Raji (cell line): ENCODE measurements around the gene ZNF20.
A peak's percentile ranks its signal among the peaks of the same experiment; 100 is the strongest.

Experiments used
- POLR2A ChIP-seq: IDR thresholded peaks from 2 replicates; pipeline ENCODE4 v1.6.1; 2011; ENCODE audit warnings: low read depth, low read length, control low read depth; ENCODE audit not compliant: insufficient read depth

Gene ZNF20

GRCh38 chr19:12137221-12137940 is 2.8 kb downstream of the ZNF20 start:
- TF ChIP-seq POLR2A, result no peak

DNA sequence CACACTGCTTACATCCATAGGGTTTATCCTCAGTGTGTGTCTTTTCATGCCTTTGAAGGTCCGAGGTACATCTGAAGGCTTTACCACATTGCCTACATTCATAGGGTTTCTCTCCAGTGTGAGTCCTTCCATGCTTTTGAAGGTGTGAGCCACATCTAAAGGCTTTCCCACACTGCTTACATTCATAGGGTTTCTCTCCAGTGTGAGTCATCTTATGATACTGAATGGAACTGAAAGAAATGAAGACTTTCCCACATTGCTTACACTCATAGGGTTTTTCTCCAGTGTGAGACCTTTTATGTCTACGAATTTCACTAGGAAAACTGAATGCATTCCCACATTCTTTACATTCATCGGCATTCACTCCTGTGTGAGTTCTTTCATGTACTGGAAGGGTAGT is 7.1 kb downstream of the ZNF20 start:
- no peak for TF ChIP-seq POLR2A

- no peak for TF ChIP-seq POLR2A
Observed at GRCh38 chr19:12126707-12127106, 13.4 kb downstream of the ZNF20 start.

DNA sequence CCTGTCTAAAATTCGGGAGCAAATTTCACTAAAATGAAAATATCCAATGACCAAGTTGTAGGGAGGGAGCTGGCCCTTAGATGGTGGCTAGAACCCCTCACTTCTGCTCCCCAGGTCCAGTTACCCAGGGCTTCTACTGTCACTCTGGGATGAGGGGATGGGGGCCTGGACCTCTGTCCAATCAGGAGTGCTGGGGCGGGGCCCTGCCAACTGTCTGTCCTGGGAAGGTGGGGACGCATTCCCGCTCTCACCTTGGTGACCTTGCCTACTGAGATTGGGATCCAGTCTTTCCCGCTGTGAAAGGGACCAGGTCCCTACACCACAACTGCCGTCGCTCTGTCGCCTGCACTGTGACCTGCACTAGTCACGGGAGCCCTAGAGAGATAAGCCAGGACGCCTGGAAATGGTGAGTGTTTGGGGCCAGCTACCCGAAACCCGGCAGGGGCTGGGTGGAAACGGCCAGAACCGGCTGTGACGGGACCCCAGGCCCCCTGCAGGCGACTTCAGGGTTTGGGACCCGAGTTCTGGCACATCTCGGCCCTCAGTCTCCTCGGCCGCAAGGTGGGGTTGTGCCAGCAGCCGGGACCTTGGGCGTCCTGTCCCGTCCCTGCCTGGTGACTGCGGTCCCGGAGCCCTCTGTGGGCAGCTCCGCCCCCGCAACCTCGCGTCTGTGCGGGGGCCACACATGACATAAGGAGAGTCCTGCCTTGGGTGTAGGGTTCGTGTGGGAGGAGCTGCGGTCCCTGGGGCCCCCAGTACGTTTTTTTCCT is 22.8 kb downstream of the ZNF20 start:
- no peak for TF ChIP-seq POLR2A

- no peak for TF ChIP-seq POLR2A
Observed at GRCh38 chr19:12113121-12113520, 27.0 kb downstream of the ZNF20 start.

- no peak for TF ChIP-seq POLR2A
Observed at GRCh38 chr19:12112701-12113100, 27.4 kb downstream of the ZNF20 start.

DNA sequence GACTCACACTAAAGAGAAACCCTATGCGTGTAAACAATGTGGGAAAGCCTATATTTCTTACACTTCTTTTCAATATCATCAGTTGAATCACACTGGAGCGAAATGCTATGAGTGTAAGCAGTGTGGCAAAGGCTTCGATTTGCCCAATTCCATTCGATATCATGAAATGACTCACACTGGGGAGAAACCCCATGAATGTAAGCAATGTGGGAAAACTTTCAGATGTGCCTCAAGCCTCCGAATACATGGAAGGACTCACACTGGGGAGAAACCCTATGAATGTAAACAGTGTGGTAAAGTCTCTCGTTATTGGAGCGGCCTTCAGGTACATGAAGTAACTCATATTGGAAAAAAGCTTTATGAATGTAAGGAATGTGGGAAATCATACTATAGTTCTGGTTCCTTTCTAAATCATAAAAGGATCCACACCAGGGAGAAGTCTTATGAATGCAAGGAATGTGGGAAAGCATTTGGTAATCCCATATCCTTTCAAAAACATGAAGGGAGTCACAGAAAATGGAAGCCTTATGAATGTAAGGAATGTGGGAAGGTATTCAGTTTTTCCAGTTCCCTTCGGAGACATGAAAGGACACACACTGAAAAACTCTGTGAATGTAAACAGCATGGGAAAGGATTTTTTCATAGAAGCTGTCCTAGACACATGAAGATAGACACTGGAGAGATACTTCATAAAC is 28.1 kb downstream of the ZNF20 start:
- no peak for TF ChIP-seq POLR2A

DNA sequence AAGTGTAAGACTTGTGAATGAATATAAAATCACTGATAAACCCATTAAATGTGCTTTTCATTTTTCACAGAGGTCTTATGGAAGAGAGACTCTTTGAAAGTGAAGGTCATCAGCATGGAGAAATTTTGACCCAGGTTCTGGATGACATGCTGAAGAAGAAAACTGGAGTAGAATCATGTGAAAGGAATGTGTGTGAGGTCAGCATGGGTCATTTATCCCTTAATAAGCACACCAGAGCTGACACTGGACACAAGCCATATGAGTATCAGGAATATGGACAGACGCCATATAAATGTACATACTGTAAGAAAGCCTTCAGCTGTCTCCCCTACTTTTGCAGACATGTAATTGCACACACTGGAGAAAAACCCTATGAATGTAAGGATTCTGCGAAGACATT is 29.0 kb downstream of the ZNF20 start:
- no peak for TF ChIP-seq POLR2A

DNA sequence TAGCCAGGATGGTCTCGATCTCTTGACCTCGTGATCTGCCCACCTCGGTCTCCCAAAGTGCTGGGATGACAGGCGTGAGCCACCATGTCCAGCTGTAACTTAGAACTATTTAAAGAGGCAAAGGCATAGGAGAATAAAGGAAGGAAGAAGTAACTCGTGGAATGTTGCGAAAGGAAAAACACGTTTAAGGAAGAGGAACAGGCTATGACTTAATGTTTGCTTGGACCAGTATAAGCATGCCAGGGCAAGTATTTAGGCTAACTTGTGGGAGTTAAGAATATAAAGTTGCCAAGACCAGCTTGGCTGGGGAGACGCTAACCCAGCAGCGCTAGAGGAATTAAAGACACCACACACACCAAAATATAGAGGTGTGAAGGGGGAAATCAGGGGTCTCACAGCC is 42.1 kb downstream of the ZNF20 start:
- TF ChIP-seq POLR2A, result no peak

- no peak for TF ChIP-seq POLR2A
Observed at GRCh38 chr19:12095111-12095790, 44.9 kb downstream of the ZNF20 start.

DNA sequence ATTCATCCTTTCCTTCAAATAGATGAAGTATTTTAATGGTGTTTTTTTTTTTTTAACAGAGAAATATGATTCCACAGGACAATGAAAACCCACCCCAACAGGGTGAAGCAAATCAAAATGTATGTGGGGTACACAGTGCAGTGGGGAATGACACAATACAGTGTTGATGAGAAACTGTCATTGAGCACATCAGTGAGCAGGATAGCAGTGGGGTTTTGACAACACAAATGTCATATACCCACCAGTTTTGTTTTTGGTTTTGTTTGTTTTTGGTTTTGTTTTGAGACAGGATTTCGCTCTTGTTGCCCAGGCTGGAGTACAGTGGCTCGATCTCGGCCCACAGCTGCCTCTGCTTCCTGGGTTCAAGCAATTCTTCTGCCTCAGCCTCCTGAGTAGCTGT is 46.4 kb downstream of the ZNF20 start:
- no peak for TF ChIP-seq POLR2A

DNA sequence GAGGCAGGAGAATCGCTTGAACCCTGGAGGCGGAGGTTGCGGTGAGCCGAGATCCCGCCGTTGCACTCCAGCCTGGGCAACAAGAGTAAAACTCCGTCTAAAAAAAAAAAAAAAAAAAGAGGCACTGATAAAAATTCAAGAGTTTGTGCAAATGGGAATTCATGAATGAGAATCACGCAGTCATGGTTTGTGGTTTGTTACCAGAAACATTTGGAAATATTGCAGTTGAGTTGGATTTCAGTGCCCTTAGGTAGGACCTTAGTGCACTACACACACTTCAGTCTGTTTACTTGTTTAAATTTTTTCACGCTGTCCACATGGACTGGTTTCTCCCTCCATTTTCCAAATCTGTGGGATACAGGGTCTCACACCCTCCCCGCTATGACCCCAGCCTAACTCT is 47.2 kb downstream of the ZNF20 start:
- TF ChIP-seq POLR2A, result no peak

GRCh38 chr19:12092065-12092867 is 47.9 kb downstream of the ZNF20 start:
- TF ChIP-seq POLR2A, result peak; percentile 44; the same call in 1 of the 2 replicates

- TF ChIP-seq POLR2A, result no peak
Observed at GRCh38 chr19:12090807-12091206, 49.3 kb downstream of the ZNF20 start.

GRCh38 chr19:12085074-12085818 is 54.9 kb downstream of the ZNF20 start:
- no peak for TF ChIP-seq POLR2A
